Endothelial cell of umbilical vein (primary cell): ENCODE results near the gene ZBTB40. TPM values are rescaled to one million over a fixed set of nuclear protein-coding genes. Genes with fewer than 3 reads are reported as not detected.

Experiments
- BruUV-seq: library from RNA; stranded (reverse); fragments of 400-500 nt; replicated peaks from 2 replicates; lab custom pipeline; 2021; lab: Mats Ljungman, UMichigan
- CTCF ChIA-PET: fragments of 300-600, 350-600 bp; sonication (Branson Sonifier 250); formaldehyde crosslinking; loops from one replicate; lab custom pipeline; 2021; ENCODE audit warnings: antibody characterized with exemption, inconsistent platforms; lab: Charles Lee
- POLR2A ChIA-PET: fragments of 300-600, 350-600 bp; sonication (Branson Sonifier 250); formaldehyde crosslinking; loops from one replicate; lab custom pipeline; 2021; ENCODE audit warnings: antibody characterized with exemption, inconsistent platforms; lab: Charles Lee
- DNase-seq: peaks from one replicate; pipeline ENCODE4 v3.0.0-alpha.2; 2011; ENCODE audit warnings: low read depth, low spot score
- FAIRE-seq: peaks from 2 replicates; lab custom pipeline; 2011; peaks lifted over from hg19 to GRCh38; lab: Jason Lieb, UNC
- H2AFZ ChIP-seq: 2 replicates; pipeline ENCODE4 v1.6.0; 2012; ENCODE audit warnings: low read depth, low read length, control low read depth, inconsistent platforms
- H3K27ac ChIP-seq: 2 replicates; pipeline ENCODE4 v1.5.1; 2011; ENCODE audit warnings: low read depth, mild to moderate bottlenecking, control low read depth, low read length, moderate library complexity; ENCODE audit not compliant: insufficient read depth
- H3K27me3 ChIP-seq, 2 experiments: 2 replicates each; pipeline versions ENCODE4 v1.6.0 to v1.6.1; 2011; ENCODE audit warnings: low read length in 2 of 2, mixed read lengths in 1 of 2; ENCODE audit not compliant: control insufficient read depth in 2 of 2, insufficient read depth in 2 of 2
- H3K36me3 ChIP-seq, 2 experiments: 2 replicates in 1 of 2; 3 replicates in 1 of 2; pipeline ENCODE4 v1.5.1; 2011; ENCODE audit warnings: low read length in 2 of 2, mild to moderate bottlenecking in 1 of 2, moderate library complexity in 1 of 2; ENCODE audit not compliant: control insufficient read depth in 2 of 2, insufficient read depth in 2 of 2; ENCODE audit errors: extremely low read depth in 1 of 2
- H3K4me1 ChIP-seq: 3 replicates; pipeline ENCODE4 v1.5.1; 2011; ENCODE audit warnings: mild to moderate bottlenecking, low read length; ENCODE audit not compliant: control insufficient read depth, insufficient read depth; ENCODE audit errors: extremely low read depth
- H3K4me2 ChIP-seq: 2 replicates; pipeline ENCODE4 v1.6.1; 2011; ENCODE audit warnings: low read length, control low read depth, mixed read lengths; ENCODE audit not compliant: insufficient read depth
- H3K4me3 ChIP-seq, 3 experiments: fragments of 200-600 bp in 1 of 3; sonication (generic), shearing (Covaris generic) in 1 of 3; replicated peaks in 1 of 3; 2 replicates each; pipeline ENCODE4 v1.5.1; 2011 to 2016; ENCODE audit warnings: control low read depth in 3 of 3, low read length in 3 of 3, mild to moderate bottlenecking in 2 of 3, inconsistent platforms in 1 of 3, low read depth in 1 of 3, moderate library complexity in 1 of 3; ENCODE audit not compliant: insufficient read depth in 1 of 3
- H3K79me2 ChIP-seq: 2 replicates; pipeline ENCODE4 v1.6.0; 2012; ENCODE audit warnings: low read length, inconsistent platforms; ENCODE audit not compliant: control insufficient read depth, insufficient read depth
- H3K9ac ChIP-seq: replicated peaks from 2 replicates; pipeline ENCODE3; 2011; ENCODE audit warnings: low read length, control low read depth; ENCODE audit not compliant: insufficient read depth; ENCODE audit errors: extremely low read depth
- H3K9me1 ChIP-seq: replicated peaks from 3 replicates; pipeline ENCODE4 v1.6.0; 2011; ENCODE audit warnings: mild to moderate bottlenecking, low read length; ENCODE audit not compliant: control insufficient read depth, insufficient read depth; ENCODE audit errors: extremely low read depth
- H3K9me3 ChIP-seq: replicated peaks from 2 replicates; pipeline ENCODE4 v1.5.1; 2012; ENCODE audit warnings: low read length, inconsistent platforms; ENCODE audit not compliant: control insufficient read depth, insufficient read depth
- H4K20me1 ChIP-seq: replicated peaks from 2 replicates; pipeline ENCODE3; 2011; ENCODE audit warnings: mild to moderate bottlenecking, low read length; ENCODE audit not compliant: control insufficient read depth, insufficient read depth; ENCODE audit errors: extremely low read depth
- EZH2 ChIP-seq: IDR thresholded peaks from 2 replicates; pipeline ENCODE4 v1.6.1; 2012; ENCODE audit warnings: borderline replicate concordance, low read depth, mild to moderate bottlenecking, moderate library complexity, low read length, inconsistent platforms; ENCODE audit not compliant: severe bottlenecking
- FOS ChIP-seq: IDR thresholded peaks from 2 replicates; pipeline ENCODE4 v1.6.1; 2011; ENCODE audit warnings: mild to moderate bottlenecking, low read length, moderate library complexity, borderline replicate concordance; ENCODE audit not compliant: insufficient read depth
- GATA2 ChIP-seq: IDR thresholded peaks from 2 replicates; pipeline ENCODE4 v1.7.0; 2011; ENCODE audit warnings: low read depth, mild to moderate bottlenecking, moderate library complexity, mixed read lengths, low read length; ENCODE audit not compliant: insufficient read length, insufficient read depth
- JUN ChIP-seq: IDR thresholded peaks from 2 replicates; pipeline ENCODE4 v1.6.1; 2011; ENCODE audit warnings: borderline replicate concordance, low read depth; ENCODE audit not compliant: insufficient read length, insufficient read depth
- MYC ChIP-seq: IDR thresholded peaks from one replicate; pipeline ENCODE4 v1.6.1; 2011; ENCODE audit warnings: mild to moderate bottlenecking, low read depth, low read length
- POLR2A ChIP-seq: IDR thresholded peaks from 2 replicates; pipeline ENCODE4 v1.6.1; 2012; ENCODE audit warnings: low read depth, mild to moderate bottlenecking, control low read depth, low read length
- POLR2AphosphoS5 ChIP-seq: IDR thresholded peaks from 2 replicates; pipeline ENCODE4 v1.6.1; 2012; ENCODE audit warnings: low read depth, mild to moderate bottlenecking, control low read depth, low read length, moderate library complexity; ENCODE audit not compliant: insufficient read depth
- dilution Hi-C: fragments of 300-500 bp; cut with MboI; formaldehyde crosslinking; loops from one replicate; pipeline ENCODE4 v1.15.0; 2019; ENCODE audit warnings: low sequenced_read_pairs; ENCODE audit not compliant: extremely low pct_ligation_motif_present
- intact Hi-C: fragments of 100-400 bp; cut with micrococcal nuclease; formaldehyde crosslinking; loops from one replicate; pipeline ENCODE4 v1.10.0; 2022
- polyA plus RNA-seq, 4 experiments: library from polyadenylated mRNA; depleted of rRNA in 3 of 4; stranded (reverse) in 3 of 4; unstranded in 1 of 4; fragments of >200 nt; gene quantifications; 2 replicates each; pipeline versions ENCODE4 v1.2.1 to v1.2.3, GENCODE V29; 2011 to 2012; ENCODE audit warnings: missing spikeins in 1 of 4
- total RNA-seq: library from RNA; stranded (reverse); gene quantifications from 2 replicates; pipeline ENCODE4 v1.2.3, GENCODE V29; 2021
- TF ChIP-seq, protein P1 (sequence below), 2 donors: IDR thresholded peaks; 1 replicate in 1 of 2; 2 replicates in 1 of 2; pipeline ENCODE4 v1.5.1; 2011; ENCODE audit warnings: low read length in 2 of 2, mild to moderate bottlenecking in 2 of 2, moderate library complexity in 2 of 2, control low read depth in 1 of 2, inconsistent platforms in 1 of 2, low read depth in 1 of 2; ENCODE audit not compliant: insufficient read depth in 1 of 2; ENCODE audit errors: extremely low read depth in 1 of 2
- TF ChIP-seq, protein P2 (sequence below): IDR thresholded peaks from 2 replicates; pipeline ENCODE4 v1.6.1; 2011; ENCODE audit not compliant: insufficient read depth, insufficient read length

Gene ZBTB40
- total and polyA plus RNA-seq, 2 donors (not counting 3 experiments of a cell fraction or from before 2014, with no cell fraction given) = 12.3 to 21.3 TPM

DNA sequence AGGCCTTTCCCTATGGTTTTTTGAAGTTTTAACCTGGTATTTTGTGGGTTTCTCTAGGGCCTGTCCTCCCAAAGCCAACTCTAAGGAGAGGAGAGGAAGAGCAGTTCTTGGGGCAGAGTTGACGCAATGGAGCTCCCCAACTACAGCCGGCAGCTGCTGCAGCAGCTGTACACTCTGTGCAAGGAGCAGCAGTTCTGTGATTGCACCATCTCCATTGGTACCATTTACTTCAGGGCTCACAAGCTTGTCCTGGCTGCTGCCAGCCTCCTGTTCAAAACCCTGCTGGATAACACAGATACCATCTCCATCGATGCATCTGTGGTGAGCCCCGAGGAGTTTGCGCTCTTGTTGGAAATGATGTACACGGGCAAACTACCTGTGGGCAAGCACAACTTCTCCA lies 38.2 kb downstream of the ZBTB40 start:
- peaks cover 3% of the 10 kb centered on the region for H4K20me1 ChIP-seq
- ChIA-PET CTCF (interaction anchor here (0.8 kb wide), 1 partner anchor 16 kb away, joined by 3 read pairs; no protein-coding TSS in a partner anchor), POLR2A (no interaction called here)
- no peak overlapping the region for H3K27ac ChIP-seq
- H3K4me2 ChIP-seq = no peak overlapping the region
- peaks cover 2 to 3% of the 10 kb centered on the region in 2 experiments for H3K36me3 ChIP-seq
- H3K9me3 ChIP-seq = no peaks in the 10 kb centered on the region
- peaks cover 8% of the 10 kb centered on the region for H3K79me2 ChIP-seq
- intact Hi-C loops (no loop called here), dilution Hi-C loops (no loop called here)
- H3K4me3 ChIP-seq = no peak overlapping the region
- TF ChIP-seq POLR2AphosphoS5 (no peak), GATA2 (no peak), EZH2 (no peak), POLR2A (no peak), MYC (no peak), JUN (no peak), FOS (no peak)
- TF ChIP-seq, protein P1, sequence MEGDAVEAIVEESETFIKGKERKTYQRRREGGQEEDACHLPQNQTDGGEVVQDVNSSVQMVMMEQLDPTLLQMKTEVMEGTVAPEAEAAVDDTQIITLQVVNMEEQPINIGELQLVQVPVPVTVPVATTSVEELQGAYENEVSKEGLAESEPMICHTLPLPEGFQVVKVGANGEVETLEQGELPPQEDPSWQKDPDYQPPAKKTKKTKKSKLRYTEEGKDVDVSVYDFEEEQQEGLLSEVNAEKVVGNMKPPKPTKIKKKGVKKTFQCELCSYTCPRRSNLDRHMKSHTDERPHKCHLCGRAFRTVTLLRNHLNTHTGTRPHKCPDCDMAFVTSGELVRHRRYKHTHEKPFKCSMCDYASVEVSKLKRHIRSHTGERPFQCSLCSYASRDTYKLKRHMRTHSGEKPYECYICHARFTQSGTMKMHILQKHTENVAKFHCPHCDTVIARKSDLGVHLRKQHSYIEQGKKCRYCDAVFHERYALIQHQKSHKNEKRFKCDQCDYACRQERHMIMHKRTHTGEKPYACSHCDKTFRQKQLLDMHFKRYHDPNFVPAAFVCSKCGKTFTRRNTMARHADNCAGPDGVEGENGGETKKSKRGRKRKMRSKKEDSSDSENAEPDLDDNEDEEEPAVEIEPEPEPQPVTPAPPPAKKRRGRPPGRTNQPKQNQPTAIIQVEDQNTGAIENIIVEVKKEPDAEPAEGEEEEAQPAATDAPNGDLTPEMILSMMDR (IDR thresholded peaks at IDR 0.05; ENCODE audit: extremely low read depth in 1 of 2, insufficient read depth in 1 of 2, low read depth in 1 of 2, low read length in 2 of 2) = no peak
- TF ChIP-seq, protein P2, sequence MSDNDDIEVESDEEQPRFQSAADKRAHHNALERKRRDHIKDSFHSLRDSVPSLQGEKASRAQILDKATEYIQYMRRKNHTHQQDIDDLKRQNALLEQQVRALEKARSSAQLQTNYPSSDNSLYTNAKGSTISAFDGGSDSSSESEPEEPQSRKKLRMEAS = no peak
- DNase-seq = no peak
- no peak overlapping the region for H2AFZ ChIP-seq
- H3K4me1 ChIP-seq = peaks cover 14% of the 10 kb centered on the region
- no peaks in the 10 kb centered on the region for H3K27me3 ChIP-seq
- H3K9ac ChIP-seq = no peak overlapping the region
- BruUV-seq = TSS peak; percentile 48
- no peaks in the 10 kb centered on the region for H3K9me1 ChIP-seq
- no peak for FAIRE-seq
